Neural cell (in vitro differentiated cells): ENCODE measurements around the gene ZNRF1. TPM values are rescaled to one million over a fixed set of nuclear protein-coding genes. Genes with fewer than 3 reads are reported as not detected.

Source experiments
- H2AFZ ChIP-seq: fragments of 200-600, 300-800 bp; sonication (generic), shearing (Covaris generic); 2 replicates; pipeline ENCODE4 v1.6.0; 2014; ENCODE audit warnings: low read depth, mild to moderate bottlenecking, antibody characterized with exemption, low read length, moderate library complexity
- H3F3A ChIP-seq: fragments of 200-600 bp; shearing (Covaris generic); 2 replicates; pipeline ENCODE4 v1.6.1; 2016; ENCODE audit warnings: mild to moderate bottlenecking, moderate library complexity, mixed read lengths, antibody characterized with exemption, low read length; ENCODE audit not compliant: insufficient read depth, poor library complexity, severe bottlenecking
- H3K27ac ChIP-seq: fragments of 200-600, 300-800 bp; sonication (generic), shearing (Covaris generic); 2 replicates; pipeline ENCODE4 v1.5.1; 2014; ENCODE audit warnings: mild to moderate bottlenecking, low read length, moderate library complexity
- H3K27me3 ChIP-seq: fragments of 300-800, 200-600 bp; sonication (generic), shearing (Covaris generic); 2 replicates; pipeline ENCODE4 v1.6.0; 2014; ENCODE audit warnings: mild to moderate bottlenecking, low read depth, low read length, moderate library complexity; ENCODE audit not compliant: insufficient read depth
- H3K36me3 ChIP-seq: fragments of 300-800, 200-600 bp; sonication (generic), shearing (Covaris generic); 2 replicates; pipeline ENCODE4 v1.5.1; 2014; ENCODE audit warnings: mild to moderate bottlenecking, antibody characterized with exemption, low read length, moderate library complexity; ENCODE audit not compliant: insufficient read depth
- H3K4me2 ChIP-seq: fragments of 300-800, 200-600 bp; sonication (generic), shearing (Covaris generic); 2 replicates; pipeline ENCODE4 v1.6.0; 2014; ENCODE audit warnings: mild to moderate bottlenecking, low read length
- H3K4me3 ChIP-seq: fragments of 300-800, 200-600 bp; sonication (generic), shearing (Covaris generic); 2 replicates; pipeline ENCODE4 v1.5.1; 2014; ENCODE audit warnings: mild to moderate bottlenecking, low read length, moderate library complexity
- H3K79me2 ChIP-seq: fragments of 200-600 bp; shearing (Covaris generic); replicated peaks from 2 replicates; pipeline ENCODE4 v1.6.0; 2014; ENCODE audit warnings: mild to moderate bottlenecking, low read length, moderate library complexity; ENCODE audit not compliant: insufficient read depth
- H3K9ac ChIP-seq: fragments of 300-800, 200-600 bp; sonication (generic), shearing (Covaris generic); 2 replicates; pipeline ENCODE4 v1.6.1; 2016; ENCODE audit warnings: mild to moderate bottlenecking, low read length, mixed read lengths
- H3K9me2 ChIP-seq: fragments of 200-600 bp; shearing (Covaris generic); 2 replicates; pipeline ENCODE4 v1.6.1; 2016; ENCODE audit warnings: mild to moderate bottlenecking, low read length, mixed read lengths; ENCODE audit not compliant: insufficient read depth
- H3K9me3 ChIP-seq: fragments of 200-600, 300-800 bp; sonication (generic), shearing (Covaris generic); 2 replicates; pipeline ENCODE4 v1.6.1; 2016; ENCODE audit warnings: mild to moderate bottlenecking, mixed run types, low read length, moderate library complexity, mixed read lengths
- H4K20me1 ChIP-seq: fragments of 200-600 bp; shearing (Covaris generic); 2 replicates; pipeline ENCODE4 v1.6.1; 2016; ENCODE audit warnings: mild to moderate bottlenecking, mixed run types; ENCODE audit not compliant: insufficient read depth
- EP300 ChIP-seq: fragments of 450-650 bp; conservative IDR thresholded peaks from 2 replicates; pipeline ENCODE4 v1.6.1; 2014; ENCODE audit warnings: antibody characterized with exemption, mild to moderate bottlenecking, moderate library complexity; ENCODE audit not compliant: poor library complexity, severe bottlenecking
- EZH2 ChIP-seq: fragments of 200-600, 300-800 bp; shearing (Covaris generic), sonication (generic); IDR thresholded peaks from 2 replicates; pipeline ENCODE4 v1.6.1; 2014; ENCODE audit warnings: antibody characterized with exemption, low read length, borderline replicate concordance, mild to moderate bottlenecking; ENCODE audit not compliant: insufficient read depth, poor library complexity, severe bottlenecking
- MXI1 ChIP-seq: fragments of 450-650 bp; conservative IDR thresholded peaks from 2 replicates; pipeline ENCODE4 v1.6.1; 2014; ENCODE audit warnings: antibody characterized with exemption, mild to moderate bottlenecking; ENCODE audit not compliant: poor library complexity, severe bottlenecking
- POLR2AphosphoS5 ChIP-seq: IDR thresholded peaks from 2 replicates; pipeline ENCODE4 v1.6.1; 2012
- RAD21 ChIP-seq: fragments of 450-650 bp; conservative IDR thresholded peaks from 2 replicates; pipeline ENCODE4 v1.6.1; 2014; ENCODE audit warnings: antibody characterized with exemption, mild to moderate bottlenecking, moderate library complexity
- SMC3 ChIP-seq: fragments of 450-650 bp; conservative IDR thresholded peaks from 2 replicates; pipeline ENCODE4 v1.6.1; 2014; ENCODE audit warnings: antibody characterized with exemption, mild to moderate bottlenecking, moderate library complexity; ENCODE audit not compliant: poor library complexity
- TAF1 ChIP-seq: IDR thresholded peaks from 2 replicates; pipeline ENCODE4 v1.6.1; 2012; ENCODE audit warnings: low read depth
- polyA plus RNA-seq: library from polyadenylated mRNA; depleted of rRNA; stranded (reverse); fragments of >200 nt; gene quantifications from 2 replicates; pipeline ENCODE4 v1.2.3, GENCODE V29; 2014
- TF ChIP-seq, protein P1 (sequence below): IDR thresholded peaks from 2 replicates; pipeline ENCODE4 v1.6.1; 2012; ENCODE audit warnings: borderline replicate concordance
- TF ChIP-seq, protein P2 (sequence below): fragments of 450-650 bp; IDR thresholded peaks from 2 replicates; pipeline ENCODE4 v1.5.1; 2014; ENCODE audit warnings: antibody characterized with exemption, mild to moderate bottlenecking, moderate library complexity; ENCODE audit not compliant: poor library complexity, severe bottlenecking

ZNRF1 gene
- polyA plus RNA-seq, 1 donor from 2014 or later, result 31.6 TPM

DNA sequence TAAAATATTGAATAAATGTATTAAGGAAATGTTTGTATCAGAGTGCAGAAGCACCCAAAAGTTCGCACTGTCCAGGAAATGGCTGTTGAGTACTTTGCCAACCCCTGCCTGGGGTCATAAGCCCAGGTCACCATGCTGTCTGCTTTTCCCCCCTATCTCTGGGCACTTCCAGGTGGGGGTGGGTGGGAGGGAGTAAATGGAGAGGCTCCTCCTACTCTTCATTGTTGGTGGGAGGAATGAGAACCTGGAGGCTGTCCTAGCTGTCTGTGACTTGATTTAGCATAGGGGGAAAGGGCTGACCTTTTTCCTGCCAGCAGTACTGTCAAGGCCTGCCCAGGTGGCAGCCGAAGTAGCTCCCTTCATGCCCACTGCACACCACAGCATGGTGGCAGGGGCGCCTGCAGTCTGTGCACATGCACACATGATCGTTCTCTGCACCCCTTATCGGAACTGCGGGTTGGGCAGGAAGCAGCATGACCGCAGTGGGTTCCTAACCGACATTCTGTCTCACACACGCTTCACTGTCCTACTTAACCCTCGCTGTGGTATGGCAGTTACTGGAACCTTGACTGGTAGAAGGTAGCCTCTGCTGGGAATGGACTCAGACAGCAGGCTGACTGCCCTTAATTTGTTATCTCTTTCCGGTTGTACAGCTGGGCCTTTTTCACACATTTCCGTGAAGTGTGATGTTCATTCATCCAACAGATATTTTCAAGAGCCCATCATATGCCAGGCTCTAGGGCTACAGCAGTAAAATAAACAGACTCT is 76.3 kb downstream of the ZNRF1 start:
- H3K36me3 ChIP-seq, result no peaks in the 10 kb centered on the region
- H3K9me3 ChIP-seq, result no peaks in the 10 kb centered on the region
- no peak for TF ChIP-seq RAD21
- TF ChIP-seq, protein P1, sequence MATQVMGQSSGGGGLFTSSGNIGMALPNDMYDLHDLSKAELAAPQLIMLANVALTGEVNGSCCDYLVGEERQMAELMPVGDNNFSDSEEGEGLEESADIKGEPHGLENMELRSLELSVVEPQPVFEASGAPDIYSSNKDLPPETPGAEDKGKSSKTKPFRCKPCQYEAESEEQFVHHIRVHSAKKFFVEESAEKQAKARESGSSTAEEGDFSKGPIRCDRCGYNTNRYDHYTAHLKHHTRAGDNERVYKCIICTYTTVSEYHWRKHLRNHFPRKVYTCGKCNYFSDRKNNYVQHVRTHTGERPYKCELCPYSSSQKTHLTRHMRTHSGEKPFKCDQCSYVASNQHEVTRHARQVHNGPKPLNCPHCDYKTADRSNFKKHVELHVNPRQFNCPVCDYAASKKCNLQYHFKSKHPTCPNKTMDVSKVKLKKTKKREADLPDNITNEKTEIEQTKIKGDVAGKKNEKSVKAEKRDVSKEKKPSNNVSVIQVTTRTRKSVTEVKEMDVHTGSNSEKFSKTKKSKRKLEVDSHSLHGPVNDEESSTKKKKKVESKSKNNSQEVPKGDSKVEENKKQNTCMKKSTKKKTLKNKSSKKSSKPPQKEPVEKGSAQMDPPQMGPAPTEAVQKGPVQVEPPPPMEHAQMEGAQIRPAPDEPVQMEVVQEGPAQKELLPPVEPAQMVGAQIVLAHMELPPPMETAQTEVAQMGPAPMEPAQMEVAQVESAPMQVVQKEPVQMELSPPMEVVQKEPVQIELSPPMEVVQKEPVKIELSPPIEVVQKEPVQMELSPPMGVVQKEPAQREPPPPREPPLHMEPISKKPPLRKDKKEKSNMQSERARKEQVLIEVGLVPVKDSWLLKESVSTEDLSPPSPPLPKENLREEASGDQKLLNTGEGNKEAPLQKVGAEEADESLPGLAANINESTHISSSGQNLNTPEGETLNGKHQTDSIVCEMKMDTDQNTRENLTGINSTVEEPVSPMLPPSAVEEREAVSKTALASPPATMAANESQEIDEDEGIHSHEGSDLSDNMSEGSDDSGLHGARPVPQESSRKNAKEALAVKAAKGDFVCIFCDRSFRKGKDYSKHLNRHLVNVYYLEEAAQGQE, result no peak
- no peaks in the 10 kb centered on the region for H3F3A ChIP-seq
- H3K9ac ChIP-seq, result no peak overlapping the region
- no peak overlapping the region for H3K4me2 ChIP-seq
- H3K79me2 ChIP-seq, result peaks cover 59% of the 10 kb centered on the region
- H4K20me1 ChIP-seq, result no peaks in the 10 kb centered on the region
- H3K27me3 ChIP-seq, result no peaks in the 10 kb centered on the region
- H3K4me3 ChIP-seq, result no peak overlapping the region
- no peak overlapping the region for H2AFZ ChIP-seq
- H3K27ac ChIP-seq, result no peak overlapping the region
- H3K9me2 ChIP-seq, result no peaks in the 10 kb centered on the region

DNA sequence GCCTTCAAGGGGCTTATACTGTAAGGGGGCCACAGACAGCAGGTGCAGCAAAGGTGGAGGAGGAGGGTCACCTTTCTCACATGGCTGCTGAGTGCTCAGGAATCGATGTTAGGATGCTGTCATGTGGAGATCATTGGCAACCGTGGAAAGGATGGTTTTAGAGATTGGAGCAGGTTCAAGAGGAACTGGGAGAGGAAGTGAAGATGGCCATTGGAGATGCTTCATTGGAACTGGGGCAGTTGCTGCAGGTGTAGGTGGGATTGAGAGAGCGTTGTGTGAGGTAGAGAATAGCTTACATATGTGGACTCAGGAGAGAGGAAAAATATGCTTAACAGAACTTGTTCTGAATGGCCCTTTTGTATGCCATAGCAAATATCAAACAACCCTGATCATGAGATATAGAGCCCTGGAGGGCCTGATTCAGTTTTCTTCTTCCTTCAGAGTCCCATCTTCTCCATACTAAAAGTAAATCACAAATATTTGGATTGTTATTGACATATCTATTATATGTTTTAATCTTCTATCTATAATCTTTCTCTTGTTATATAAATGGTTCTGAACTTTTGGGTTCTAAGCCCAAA is 77.0 kb downstream of the ZNRF1 start:
- Histone ChIP-seq H2AFZ (no peak overlapping the region), H4K20me1 (no peaks in the 10 kb centered on the region), H3K36me3 (no peaks in the 10 kb centered on the region), H3K9ac (no peak overlapping the region), H3K79me2 (peaks cover 54% of the 10 kb centered on the region), H3K4me2 (no peak overlapping the region), H3K27ac (no peak overlapping the region), H3K9me3 (no peaks in the 10 kb centered on the region), H3K27me3 (no peaks in the 10 kb centered on the region), H3F3A (no peaks in the 10 kb centered on the region), H3K9me2 (no peaks in the 10 kb centered on the region), H3K4me3 (no peak overlapping the region)
- TF ChIP-seq, protein P2, sequence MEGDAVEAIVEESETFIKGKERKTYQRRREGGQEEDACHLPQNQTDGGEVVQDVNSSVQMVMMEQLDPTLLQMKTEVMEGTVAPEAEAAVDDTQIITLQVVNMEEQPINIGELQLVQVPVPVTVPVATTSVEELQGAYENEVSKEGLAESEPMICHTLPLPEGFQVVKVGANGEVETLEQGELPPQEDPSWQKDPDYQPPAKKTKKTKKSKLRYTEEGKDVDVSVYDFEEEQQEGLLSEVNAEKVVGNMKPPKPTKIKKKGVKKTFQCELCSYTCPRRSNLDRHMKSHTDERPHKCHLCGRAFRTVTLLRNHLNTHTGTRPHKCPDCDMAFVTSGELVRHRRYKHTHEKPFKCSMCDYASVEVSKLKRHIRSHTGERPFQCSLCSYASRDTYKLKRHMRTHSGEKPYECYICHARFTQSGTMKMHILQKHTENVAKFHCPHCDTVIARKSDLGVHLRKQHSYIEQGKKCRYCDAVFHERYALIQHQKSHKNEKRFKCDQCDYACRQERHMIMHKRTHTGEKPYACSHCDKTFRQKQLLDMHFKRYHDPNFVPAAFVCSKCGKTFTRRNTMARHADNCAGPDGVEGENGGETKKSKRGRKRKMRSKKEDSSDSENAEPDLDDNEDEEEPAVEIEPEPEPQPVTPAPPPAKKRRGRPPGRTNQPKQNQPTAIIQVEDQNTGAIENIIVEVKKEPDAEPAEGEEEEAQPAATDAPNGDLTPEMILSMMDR, result no peak
- TF ChIP-seq MXI1 (no peak), RAD21 (no peak), POLR2AphosphoS5 (no peak), SMC3 (no peak), EZH2 (no peak), EP300 (no peak), TAF1 (no peak)
- TF ChIP-seq, protein P1, result no peak
